Astrocyte (in vitro differentiated cells and primary cell): ENCODE measurements around the gene RASAL1.

Experiments
- CTCF ChIP-seq: IDR thresholded peaks from 2 replicates; pipeline ENCODE4 v1.5.1; 2011; ENCODE audit warnings: low read depth, mild to moderate bottlenecking, inconsistent platforms, low read length, moderate library complexity; ENCODE audit not compliant: insufficient read depth
- EZH2 ChIP-seq: IDR thresholded peaks from 2 replicates; pipeline ENCODE4 v1.6.1; 2012; ENCODE audit warnings: mild to moderate bottlenecking, low read length, inconsistent platforms; ENCODE audit not compliant: insufficient read depth

DNA sequence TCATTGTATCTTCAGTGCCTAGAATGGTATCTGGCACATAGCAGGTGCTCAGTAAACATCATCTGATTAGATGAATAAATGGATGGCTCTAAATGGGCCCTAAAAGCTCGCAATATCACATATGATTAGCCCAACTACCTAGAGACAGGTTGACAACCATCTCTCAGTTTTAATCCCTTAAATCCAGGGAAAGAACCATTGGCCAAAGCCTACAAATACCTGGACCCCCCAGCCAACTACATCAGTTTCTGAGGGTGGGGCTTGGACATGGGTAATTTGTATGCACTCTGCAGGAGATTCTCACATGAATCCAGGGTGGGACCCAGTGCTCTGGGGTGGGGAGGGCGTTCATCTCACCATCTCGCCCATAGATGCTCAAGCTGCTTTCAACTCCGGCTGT lies 83.8 kb downstream of the RASAL1 start:
- TF ChIP-seq CTCF (no peak), EZH2 (no peak)
